Tibial artery (tissue), 4 donors: ENCODE data around the gene VGLL4.
"Not testable (repeated sequence)": the region's sequence is repeated elsewhere in the genome, so short reads cannot be mapped to it uniquely, and the experiment has no call there.

Source experiments
- DNase-seq, 2 donors: peaks; one replicate each; pipeline ENCODE4 v3.0.0-alpha.2; 2019
- H3K27ac ChIP-seq, 2 donors: fragments of 200-600 bp; sonication (generic) in 1 of 2; 1 replicate in 1 of 2; 2 replicates in 1 of 2; pipeline ENCODE4 v1.5.1; 2018 to 2019; ENCODE audit warnings: mild to moderate bottlenecking in 1 of 2
- H3K27me3 ChIP-seq, 2 donors: fragments of 200-600 bp; sonication (generic) in 1 of 2; one replicate each; pipeline versions ENCODE4 v1.5.1 to v1.6.0; 2016 to 2019
- H3K36me3 ChIP-seq, 3 donors: fragments of 200-600 bp; sonication (generic) in 2 of 3; one replicate each; pipeline ENCODE4 v1.5.1; 2016 to 2019; ENCODE audit warnings: mild to moderate bottlenecking in 2 of 3
- H3K4me1 ChIP-seq, 4 donors: fragments of 200-600 bp; sonication (generic) in 2 of 4; 1 replicate in 3 of 4; 2 replicates in 1 of 4; pipeline ENCODE4 v1.5.1; 2016 to 2019
- H3K4me3 ChIP-seq, 2 donors: fragments of 200-600 bp; sonication (generic) in 1 of 2; 1 replicate in 1 of 2; 2 replicates in 1 of 2; pipeline ENCODE4 v1.5.1; 2018 to 2019; ENCODE audit warnings: mild to moderate bottlenecking in 2 of 2
- H3K9me3 ChIP-seq, 3 donors: fragments of 200-600 bp; sonication (generic) in 1 of 3; one replicate each; pipeline ENCODE4 v1.5.1; 2016 to 2019
- CTCF ChIP-seq, 2 experiments: fragments of 200-600 bp in 1 of 2; fragments of 450-650 bp in 1 of 2; IDR thresholded peaks; one replicate each; pipeline ENCODE4 v1.5.1; 2017 to 2019; ENCODE audit warnings: antibody characterized with exemption in 2 of 2, mild to moderate bottlenecking in 1 of 2, moderate library complexity in 1 of 2
- intact Hi-C: fragments of 100-400 bp; cut with DNase I; formaldehyde crosslinking; loops from one replicate; pipeline ENCODE4 v1.15.0; 2023; ENCODE audit warnings: low total_unique reads

VGLL4 gene

GRCh38 chr3:11534793-11535101 lies 109.0 kb downstream of the VGLL4 start:
- no peak for TF ChIP-seq CTCF (IDR thresholded peaks at IDR 0.05)
- H3K4me3 ChIP-seq = no peak overlapping the region
- peaks cover 0 to 45% (median 44%) of the 10 kb centered on the region in 4 donors for H3K4me1 ChIP-seq
- H3K9me3 ChIP-seq = no peaks in the 10 kb centered on the region
- intact Hi-C loops = no loop called here
- peak overlapping the region; percentile 57 to 74 for H3K27ac ChIP-seq
- no peaks in the 10 kb centered on the region for H3K27me3 ChIP-seq
- no peaks in the 10 kb centered on the region for H3K36me3 ChIP-seq
- DNase-seq = no peak

- peaks cover 0 to 49% (median 47%) of the 10 kb centered on the region in 4 donors for H3K4me1 ChIP-seq
Measured at GRCh38 chr3:11534011-11534792, 109.5 kb downstream of the VGLL4 start.

GRCh38 chr3:11532931-11533391 lies 110.8 kb downstream of the VGLL4 start:
- Histone ChIP-seq H3K27me3 (no peaks in the 10 kb centered on the region), H3K4me3 (no peak overlapping the region), H3K36me3 (no peaks in the 10 kb centered on the region), H3K4me1 (peaks cover 0 to 49% (median 47%) of the 10 kb centered on the region in 4 donors), H3K27ac (peak overlapping the region; percentile 57 to 74), H3K9me3 (no peaks in the 10 kb centered on the region)
- TF ChIP-seq CTCF (IDR thresholded peaks at IDR 0.05) = no peak
- DNase-seq = no peak
- intact Hi-C loops = no loop called here

More at GRCh38 chr3:11534011-11534792, 109.5 kb downstream of the VGLL4 start:
- Histone ChIP-seq H3K4me3 (no peak overlapping the region), H3K36me3 (no peaks in the 10 kb centered on the region), H3K27ac (peak overlapping the region; percentile 57 to 74), H3K27me3 (no peaks in the 10 kb centered on the region), H3K9me3 (no peaks in the 10 kb centered on the region)
- peak; percentile 35 to 82 for DNase-seq
- no peak for TF ChIP-seq CTCF (IDR thresholded peaks at IDR 0.05)
- intact Hi-C loops = no loop called here

GRCh38 chr3:11530153-11530721 lies 113.5 kb downstream of the VGLL4 start:
- H3K27me3 ChIP-seq = no peaks in the 10 kb centered on the region
- no peaks in the 10 kb centered on the region for H3K36me3 ChIP-seq
- peak overlapping the region; percentile 3 to 17 for H3K27ac ChIP-seq
- H3K4me3 ChIP-seq = no peak overlapping the region
- peaks cover 0 to 49% (median 47%) of the 10 kb centered on the region in 4 donors for H3K4me1 ChIP-seq
- intact Hi-C loops = no loop called here
- peak in 1 of 2 donors; percentile 79 for DNase-seq
- no peaks in the 10 kb centered on the region for H3K9me3 ChIP-seq
- TF ChIP-seq CTCF (IDR thresholded peaks at IDR 0.05) = no peak

GRCh38 chr3:11529281-11529680 lies 114.4 kb downstream of the VGLL4 start:
- DNase-seq = no peak
- no peaks in the 10 kb centered on the region for H3K36me3 ChIP-seq
- no peaks in the 10 kb centered on the region for H3K27me3 ChIP-seq
- peaks cover 0 to 48% (median 39%) of the 10 kb centered on the region in 4 donors for H3K4me1 ChIP-seq
- intact Hi-C loops = no loop called here
- H3K4me3 ChIP-seq = no peak overlapping the region
- no peaks in the 10 kb centered on the region for H3K9me3 ChIP-seq
- no peak for TF ChIP-seq CTCF (IDR thresholded peaks at IDR 0.05)
- peak overlapping the region in 1 of 2 donors; percentile 17 for H3K27ac ChIP-seq

GRCh38 chr3:11526121-11526520 lies 117.6 kb downstream of the VGLL4 start:
- peaks cover 0 to 44% (median 29%) of the 10 kb centered on the region in 4 donors for H3K4me1 ChIP-seq
- H3K27ac ChIP-seq, H3K9me3 ChIP-seq, H3K36me3 ChIP-seq, H3K27me3 ChIP-seq, intact Hi-C loops, DNase-seq, H3K4me3 ChIP-seq: not testable (repeated sequence)
